Subcutaneous abdominal adipose tissue (tissue), 5 donors: ENCODE measurements around the gene NAB1.
"Not testable (repeated sequence)": the region's sequence is repeated elsewhere in the genome, so short reads cannot be mapped to it uniquely, and the experiment has no call there.

Experiments used
- H3K27ac ChIP-seq: one replicate; pipeline ENCODE4 v1.7.0; 2013; ENCODE audit warnings: low read depth, mild to moderate bottlenecking, inconsistent platforms, low read length, moderate library complexity
- H3K27me3 ChIP-seq, 5 donors: one replicate each; pipeline ENCODE4 v1.7.0; 2013; ENCODE audit warnings: low read length in 5 of 5, inconsistent platforms in 1 of 5; ENCODE audit not compliant: control insufficient read depth in 5 of 5, insufficient read depth in 4 of 5
- H3K36me3 ChIP-seq, 5 donors: one replicate each; pipeline ENCODE4 v1.7.0; 2013; ENCODE audit warnings: low read length in 5 of 5; ENCODE audit not compliant: control insufficient read depth in 5 of 5, insufficient read depth in 5 of 5
- H3K4me1 ChIP-seq, 5 donors: one replicate each; pipeline ENCODE4 v1.7.0; 2013; ENCODE audit warnings: low read length in 5 of 5, mild to moderate bottlenecking in 3 of 5, moderate library complexity in 1 of 5; ENCODE audit not compliant: control insufficient read depth in 5 of 5, insufficient read depth in 5 of 5
- H3K4me3 ChIP-seq, 5 donors: one replicate each; pipeline ENCODE4 v1.7.0; 2013; ENCODE audit warnings: low read length in 5 of 5, low read depth in 1 of 5
- H3K9ac ChIP-seq, 5 donors: one replicate each; pipeline ENCODE4 v1.7.0; 2013; ENCODE audit warnings: low read length in 5 of 5, mild to moderate bottlenecking in 4 of 5, moderate library complexity in 3 of 5
- H3K9me3 ChIP-seq, 5 donors: one replicate each; pipeline ENCODE4 v1.7.0; 2013; ENCODE audit warnings: low read length in 5 of 5; ENCODE audit not compliant: control insufficient read depth in 5 of 5
- donor health status: healthy.
- donor health status: healthy.
- donor health status: healthy.
- donor health status: healthy.
- donor health status: healthy.

Gene NAB1

GRCh38 chr2:190649035-190649797 is at the start of gene NAB1:
Gene NAB1, plus strand, starts transcription at chr2:190649083. Its CDS starts 10,094 bp downstream, at chr2:190659177.
- H3K4me1 ChIP-seq, result peaks cover 2 to 44% (median 27%) of the 10 kb centered on the region in 5 donors
- H3K27me3 ChIP-seq, result no peaks in the 10 kb centered on the region
- peak within 1 kb of the TSS; percentile 78 to 95 (median 85) for H3K4me3 ChIP-seq
- H3K9ac ChIP-seq, result peak within 1 kb of the TSS; percentile 80 to 93 (median 90)
- no peaks in the 10 kb centered on the region for H3K36me3 ChIP-seq
- H3K27ac ChIP-seq, result peak within 1 kb of the TSS; percentile 91
- H3K9me3 ChIP-seq, result no peaks in the 10 kb centered on the region

- Histone ChIP-seq H3K4me3 (no peak overlapping the region), H3K9me3 (no peaks in the 10 kb centered on the region), H3K27ac (no peak overlapping the region), H3K4me1 (peaks cover 0 to 5% (median 0%) of the 10 kb centered on the region in 5 donors), H3K9ac (no peak overlapping the region), H3K36me3 (no peaks in the 10 kb centered on the region), H3K27me3 (no peaks in the 10 kb centered on the region)
Measured at GRCh38 chr2:190599546-190600220, 49.2 kb upstream of the NAB1 start.

- Histone ChIP-seq H3K4me1 (peaks cover 0 to 5% (median 0%) of the 10 kb centered on the region in 5 donors), H3K9ac (no peak overlapping the region), H3K4me3 (no peak overlapping the region), H3K36me3 (no peaks in the 10 kb centered on the region), H3K27ac (no peak overlapping the region), H3K27me3 (no peaks in the 10 kb centered on the region), H3K9me3 (no peaks in the 10 kb centered on the region)
Measured at GRCh38 chr2:190600293-190601103, 48.4 kb upstream of the NAB1 start.

GRCh38 chr2:190603374-190603773 is 45.5 kb upstream of the NAB1 start:
- Histone ChIP-seq H3K9me3 (no peaks in the 10 kb centered on the region), H3K27me3 (no peaks in the 10 kb centered on the region), H3K9ac (no peak overlapping the region), H3K4me1 (peaks cover 0 to 8% (median 4%) of the 10 kb centered on the region in 5 donors), H3K27ac (no peak overlapping the region), H3K36me3 (no peaks in the 10 kb centered on the region), H3K4me3 (no peak overlapping the region)

- H3K9ac ChIP-seq, result no peak overlapping the region
- H3K36me3 ChIP-seq, result no peaks in the 10 kb centered on the region
- H3K27ac ChIP-seq, result no peak overlapping the region
- H3K4me3 ChIP-seq, result no peak overlapping the region
- peaks cover 0 to 8% (median 4%) of the 10 kb centered on the region in 5 donors for H3K4me1 ChIP-seq
- H3K9me3 ChIP-seq, result no peaks in the 10 kb centered on the region
- no peaks in the 10 kb centered on the region for H3K27me3 ChIP-seq
Measured at GRCh38 chr2:190607014-190607597, 41.8 kb upstream of the NAB1 start.

GRCh38 chr2:190607657-190608357 is 41.1 kb upstream of the NAB1 start:
- H3K27me3 ChIP-seq, result no peaks in the 10 kb centered on the region
- peaks cover 0 to 8% (median 4%) of the 10 kb centered on the region in 5 donors for H3K4me1 ChIP-seq
- H3K9ac ChIP-seq, result no peak overlapping the region
- H3K4me3 ChIP-seq, result no peak overlapping the region
- H3K36me3 ChIP-seq, result no peaks in the 10 kb centered on the region
- H3K9me3 ChIP-seq, result no peaks in the 10 kb centered on the region
- H3K27ac ChIP-seq, result no peak overlapping the region

GRCh38 chr2:190608863-190609262 is 40.0 kb upstream of the NAB1 start:
- H3K9me3 ChIP-seq, H3K4me3 ChIP-seq, H3K9ac ChIP-seq, H3K4me1 ChIP-seq, H3K27me3 ChIP-seq, H3K27ac ChIP-seq, H3K36me3 ChIP-seq: not testable (repeated sequence)

- not testable (repeated sequence) for H3K27me3 ChIP-seq, H3K36me3 ChIP-seq, H3K4me1 ChIP-seq, H3K27ac ChIP-seq, H3K9ac ChIP-seq, H3K9me3 ChIP-seq, H3K4me3 ChIP-seq
Measured at GRCh38 chr2:190609397-190609796, 39.5 kb upstream of the NAB1 start.

GRCh38 chr2:190610528-190610927 is 38.4 kb upstream of the NAB1 start:
- H3K4me3 ChIP-seq, H3K9me3 ChIP-seq, H3K27me3 ChIP-seq, H3K4me1 ChIP-seq, H3K27ac ChIP-seq, H3K9ac ChIP-seq, H3K36me3 ChIP-seq: not testable (repeated sequence)
